ENCODE measurements around the gene MRTO4.

DNA sequence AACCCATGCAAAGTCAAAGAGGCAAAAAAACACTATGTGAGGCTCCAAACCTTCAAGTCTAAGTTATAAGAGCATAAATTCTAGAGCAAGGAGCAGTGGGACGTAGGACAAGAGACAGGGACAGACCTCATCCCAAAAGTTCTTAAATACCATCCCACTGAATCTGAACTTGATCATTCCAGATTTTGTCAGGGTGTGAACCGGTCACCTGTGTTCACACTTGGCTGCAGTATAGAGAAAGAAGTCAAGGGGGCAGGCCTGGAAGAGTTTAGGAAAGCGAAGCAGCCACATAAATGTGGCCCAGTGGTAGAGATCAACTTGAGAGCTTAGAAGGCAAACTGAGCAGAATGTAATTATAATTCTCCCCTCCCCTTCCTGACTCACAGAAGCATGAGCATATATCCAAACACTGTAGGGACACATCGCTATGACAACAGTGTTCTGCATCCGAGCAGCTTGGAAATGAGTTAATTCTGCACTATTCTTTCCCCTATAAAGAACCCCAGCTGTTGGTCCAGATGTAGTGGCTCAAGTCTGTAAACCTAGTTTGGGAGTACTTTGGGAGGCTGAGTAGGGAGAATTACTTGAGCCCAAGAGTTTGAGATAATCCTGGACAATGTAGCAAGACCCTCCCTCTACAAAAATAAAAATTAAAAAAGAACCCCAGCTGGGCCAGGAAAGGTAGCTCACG lies 57.7 kb downstream of the MRTO4 start:
- TF ChIP-seq, protein P1, sequence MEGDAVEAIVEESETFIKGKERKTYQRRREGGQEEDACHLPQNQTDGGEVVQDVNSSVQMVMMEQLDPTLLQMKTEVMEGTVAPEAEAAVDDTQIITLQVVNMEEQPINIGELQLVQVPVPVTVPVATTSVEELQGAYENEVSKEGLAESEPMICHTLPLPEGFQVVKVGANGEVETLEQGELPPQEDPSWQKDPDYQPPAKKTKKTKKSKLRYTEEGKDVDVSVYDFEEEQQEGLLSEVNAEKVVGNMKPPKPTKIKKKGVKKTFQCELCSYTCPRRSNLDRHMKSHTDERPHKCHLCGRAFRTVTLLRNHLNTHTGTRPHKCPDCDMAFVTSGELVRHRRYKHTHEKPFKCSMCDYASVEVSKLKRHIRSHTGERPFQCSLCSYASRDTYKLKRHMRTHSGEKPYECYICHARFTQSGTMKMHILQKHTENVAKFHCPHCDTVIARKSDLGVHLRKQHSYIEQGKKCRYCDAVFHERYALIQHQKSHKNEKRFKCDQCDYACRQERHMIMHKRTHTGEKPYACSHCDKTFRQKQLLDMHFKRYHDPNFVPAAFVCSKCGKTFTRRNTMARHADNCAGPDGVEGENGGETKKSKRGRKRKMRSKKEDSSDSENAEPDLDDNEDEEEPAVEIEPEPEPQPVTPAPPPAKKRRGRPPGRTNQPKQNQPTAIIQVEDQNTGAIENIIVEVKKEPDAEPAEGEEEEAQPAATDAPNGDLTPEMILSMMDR (conservative IDR thresholded peaks at IDR 0.05; ENCODE audit: low read depth, low read length), result no peak
- TF ChIP-seq EZH2phosphoT487 (IDR thresholded peaks at IDR 0.05; ENCODE audit: borderline replicate concordance, low read length), result no peak

Measured in PC-3 (cell line).